OCI-LY1 (cell line): ENCODE measurements around the gene AFM.

Source experiments
- H2AFZ ChIP-seq: fragments of 200-600 bp; sonication (generic), shearing (Covaris generic); 2 replicates; pipeline ENCODE4 v1.6.0; 2014; ENCODE audit warnings: antibody characterized with exemption, mild to moderate bottlenecking, low read length
- H3F3A ChIP-seq: fragments of 200-600 bp; sonication (generic), shearing (Covaris generic); 2 replicates; pipeline ENCODE4 v1.6.0; 2014; ENCODE audit warnings: mild to moderate bottlenecking, antibody characterized with exemption, low read length, moderate library complexity; ENCODE audit not compliant: insufficient read depth
- H3K27ac ChIP-seq: fragments of 200-600 bp; sonication (generic); 2 replicates; pipeline ENCODE4 v1.5.1; 2014; ENCODE audit warnings: low read length, mixed run types, mild to moderate bottlenecking, low read depth; ENCODE audit not compliant: poor library complexity, severe bottlenecking
- H3K27me3 ChIP-seq: fragments of 200-600 bp; sonication (generic); 2 replicates; pipeline ENCODE4 v1.6.0; 2014; ENCODE audit warnings: antibody characterized with exemption, mild to moderate bottlenecking, low read length, moderate library complexity; ENCODE audit not compliant: insufficient read depth
- H3K36me3 ChIP-seq: fragments of 200-600 bp; sonication (generic); 2 replicates; pipeline ENCODE4 v1.6.1; 2014; ENCODE audit warnings: mild to moderate bottlenecking, antibody characterized with exemption, low read length, moderate library complexity, mixed read lengths; ENCODE audit not compliant: insufficient read depth
- H3K4me1 ChIP-seq: fragments of 200-600 bp; sonication (generic); 2 replicates; pipeline ENCODE4 v1.5.1; 2014; ENCODE audit warnings: mild to moderate bottlenecking, low read length, moderate library complexity; ENCODE audit not compliant: insufficient read depth, severe bottlenecking
- H3K4me2 ChIP-seq: fragments of 200-600 bp; sonication (generic), shearing (Covaris generic); 2 replicates; pipeline ENCODE4 v1.6.1; 2014; ENCODE audit warnings: low read length
- H3K4me3 ChIP-seq: fragments of 200-600 bp; sonication (generic); 2 replicates; pipeline ENCODE4 v1.5.1; 2014; ENCODE audit warnings: low read length, low read depth, mild to moderate bottlenecking, mixed read lengths; ENCODE audit not compliant: poor library complexity, severe bottlenecking
- H3K79me2 ChIP-seq: fragments of 200-600 bp; shearing (Covaris generic); 2 replicates; pipeline ENCODE4 v1.6.1; 2016; ENCODE audit warnings: mixed run types, low read length, mixed read lengths; ENCODE audit not compliant: insufficient read depth
- H3K9ac ChIP-seq: fragments of 200-600 bp; sonication (generic), shearing (Covaris generic); 2 replicates; pipeline ENCODE4 v1.6.1; 2014; ENCODE audit warnings: mild to moderate bottlenecking, low read length, mixed read lengths
- H3K9me2 ChIP-seq: fragments of 200-600 bp; sonication (generic), shearing (Covaris generic); 2 replicates; pipeline ENCODE4 v1.6.1; 2014; ENCODE audit warnings: low read depth, mild to moderate bottlenecking, low read length, mixed read lengths
- H3K9me3 ChIP-seq: fragments of 200-600 bp; shearing (Covaris generic); 2 replicates; pipeline ENCODE4 v1.6.1; 2014; ENCODE audit warnings: low read length, mixed read lengths
- H4K20me1 ChIP-seq: fragments of 200-600 bp; sonication (generic), shearing (Covaris generic); 2 replicates; pipeline ENCODE4 v1.6.0; 2016; ENCODE audit warnings: mild to moderate bottlenecking, low read length; ENCODE audit not compliant: insufficient read depth
- EZH2 ChIP-seq: fragments of 200-600 bp; sonication (generic), shearing (Covaris generic); IDR thresholded peaks from 2 replicates; pipeline ENCODE4 v1.8.0; 2017; ENCODE audit warnings: borderline replicate concordance, mixed run types, mild to moderate bottlenecking, antibody characterized with exemption, low read length, moderate library complexity, mixed read lengths
- TF ChIP-seq, protein P1 (sequence below): fragments of 200-600 bp; sonication (generic), shearing (Covaris generic); IDR thresholded peaks from 2 replicates; pipeline ENCODE4 v1.5.1; 2017; ENCODE audit warnings: mild to moderate bottlenecking, antibody characterized with exemption, low read length, moderate library complexity, mixed read lengths

AFM gene

DNA sequence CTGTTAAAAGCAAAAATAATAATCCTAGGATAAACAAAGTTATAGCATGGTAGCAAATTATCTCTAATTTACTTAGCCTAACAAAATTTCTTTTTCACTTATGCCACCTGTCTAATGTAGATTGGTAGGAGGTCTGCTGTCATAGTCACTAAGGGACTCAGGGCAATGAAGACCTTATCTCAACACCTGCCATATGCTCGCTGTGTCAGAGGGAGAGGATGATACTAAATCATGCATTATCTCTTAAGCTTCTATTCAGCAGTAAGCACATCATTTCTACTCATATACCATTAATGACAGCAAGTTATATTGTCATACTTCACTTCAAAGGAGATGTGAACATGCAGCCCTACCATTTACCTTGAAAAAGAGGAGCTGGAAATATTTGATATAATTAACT lies 44.1 kb downstream of the AFM start:
- H3K36me3 ChIP-seq = no peaks in the 10 kb centered on the region
- no peaks in the 10 kb centered on the region for H3K79me2 ChIP-seq
- H3K4me3 ChIP-seq = no peak overlapping the region
- H3K27me3 ChIP-seq = no peaks in the 10 kb centered on the region
- no peaks in the 10 kb centered on the region for H3K4me1 ChIP-seq
- H3K27ac ChIP-seq = no peak overlapping the region
- no peaks in the 10 kb centered on the region for H4K20me1 ChIP-seq
- H3K9me2 ChIP-seq = no peaks in the 10 kb centered on the region
- no peak overlapping the region for H3K4me2 ChIP-seq
- H3F3A ChIP-seq = no peaks in the 10 kb centered on the region
- H3K9me3 ChIP-seq = no peaks in the 10 kb centered on the region
- no peak overlapping the region for H2AFZ ChIP-seq
- TF ChIP-seq, protein P1, sequence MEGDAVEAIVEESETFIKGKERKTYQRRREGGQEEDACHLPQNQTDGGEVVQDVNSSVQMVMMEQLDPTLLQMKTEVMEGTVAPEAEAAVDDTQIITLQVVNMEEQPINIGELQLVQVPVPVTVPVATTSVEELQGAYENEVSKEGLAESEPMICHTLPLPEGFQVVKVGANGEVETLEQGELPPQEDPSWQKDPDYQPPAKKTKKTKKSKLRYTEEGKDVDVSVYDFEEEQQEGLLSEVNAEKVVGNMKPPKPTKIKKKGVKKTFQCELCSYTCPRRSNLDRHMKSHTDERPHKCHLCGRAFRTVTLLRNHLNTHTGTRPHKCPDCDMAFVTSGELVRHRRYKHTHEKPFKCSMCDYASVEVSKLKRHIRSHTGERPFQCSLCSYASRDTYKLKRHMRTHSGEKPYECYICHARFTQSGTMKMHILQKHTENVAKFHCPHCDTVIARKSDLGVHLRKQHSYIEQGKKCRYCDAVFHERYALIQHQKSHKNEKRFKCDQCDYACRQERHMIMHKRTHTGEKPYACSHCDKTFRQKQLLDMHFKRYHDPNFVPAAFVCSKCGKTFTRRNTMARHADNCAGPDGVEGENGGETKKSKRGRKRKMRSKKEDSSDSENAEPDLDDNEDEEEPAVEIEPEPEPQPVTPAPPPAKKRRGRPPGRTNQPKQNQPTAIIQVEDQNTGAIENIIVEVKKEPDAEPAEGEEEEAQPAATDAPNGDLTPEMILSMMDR = no peak
- TF ChIP-seq EZH2 = no peak
- H3K9ac ChIP-seq = no peak overlapping the region

DNA sequence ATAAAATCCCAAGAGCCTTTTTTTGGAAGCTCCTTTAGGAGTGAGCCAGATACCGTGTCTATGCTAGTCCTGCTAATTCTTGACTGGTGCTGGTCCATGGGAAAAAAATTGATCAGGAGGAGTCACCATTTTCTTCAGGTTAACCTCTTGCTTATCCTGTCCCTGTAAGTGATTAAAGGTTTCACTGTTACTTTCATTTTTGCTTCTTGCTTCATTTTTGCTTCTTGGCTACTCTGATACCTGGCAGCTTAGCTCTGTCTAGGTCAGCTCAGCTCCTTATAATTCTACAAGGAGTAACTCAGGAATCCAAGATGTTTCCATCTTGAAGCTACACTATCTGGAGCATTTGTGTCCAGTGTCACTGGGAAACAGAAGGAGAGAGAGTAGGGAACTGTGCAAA lies 45.7 kb downstream of the AFM start:
- H3K9me2 ChIP-seq = no peaks in the 10 kb centered on the region
- H4K20me1 ChIP-seq = no peaks in the 10 kb centered on the region
- no peaks in the 10 kb centered on the region for H3K27me3 ChIP-seq
- H2AFZ ChIP-seq = no peak overlapping the region
- H3K4me3 ChIP-seq = no peak overlapping the region
- H3K79me2 ChIP-seq = no peaks in the 10 kb centered on the region
- no peaks in the 10 kb centered on the region for H3F3A ChIP-seq
- H3K4me2 ChIP-seq = no peak overlapping the region
- no peaks in the 10 kb centered on the region for H3K4me1 ChIP-seq
- H3K9me3 ChIP-seq = no peaks in the 10 kb centered on the region
- H3K36me3 ChIP-seq = no peaks in the 10 kb centered on the region
- TF ChIP-seq, protein P1 = no peak
- no peak for TF ChIP-seq EZH2
- no peak overlapping the region for H3K9ac ChIP-seq
- no peak overlapping the region for H3K27ac ChIP-seq

DNA sequence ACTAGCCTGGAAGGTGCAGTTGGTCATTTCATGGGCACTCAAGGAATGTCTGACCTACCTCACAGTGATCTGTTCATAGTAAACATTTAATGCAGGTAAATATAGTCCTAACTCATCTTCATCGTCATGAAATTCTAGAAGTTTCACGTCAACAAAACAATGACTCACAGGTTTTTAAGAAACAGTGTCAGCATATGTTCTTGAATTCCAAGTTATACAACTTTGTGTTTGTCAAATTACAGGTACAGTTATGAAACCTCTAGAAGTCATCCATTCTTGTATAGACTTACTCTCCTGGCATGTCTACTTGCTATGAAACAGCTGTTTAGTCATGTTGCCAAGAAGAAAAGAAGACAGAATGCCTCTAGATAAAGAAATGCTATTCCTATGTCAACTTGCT lies 46.6 kb downstream of the AFM start:
- no peaks in the 10 kb centered on the region for H4K20me1 ChIP-seq
- no peaks in the 10 kb centered on the region for H3K79me2 ChIP-seq
- H2AFZ ChIP-seq = no peak overlapping the region
- H3K9me3 ChIP-seq = no peaks in the 10 kb centered on the region
- H3K9ac ChIP-seq = no peak overlapping the region
- no peaks in the 10 kb centered on the region for H3K9me2 ChIP-seq
- H3K4me2 ChIP-seq = no peak overlapping the region
- no peaks in the 10 kb centered on the region for H3K27me3 ChIP-seq
- H3F3A ChIP-seq = no peaks in the 10 kb centered on the region
- no peaks in the 10 kb centered on the region for H3K36me3 ChIP-seq
- H3K4me1 ChIP-seq = no peaks in the 10 kb centered on the region
- no peak overlapping the region for H3K4me3 ChIP-seq
- no peak for TF ChIP-seq EZH2
- TF ChIP-seq, protein P1 = no peak
- no peak overlapping the region for H3K27ac ChIP-seq
